HEK293T (cell line): ENCODE data around the gene TTLL3.

Experiments used
- BHLHE40 ChIP-seq: fragments of 450-650 bp; IDR thresholded peaks from 2 replicates; pipeline ENCODE4 v1.6.1; 2016; ENCODE audit warnings: mild to moderate bottlenecking, moderate library complexity, borderline replicate concordance
- FOXK2 ChIP-seq: fragments of 450-650 bp; IDR thresholded peaks from 2 replicates; pipeline ENCODE4 v1.6.1; 2016; ENCODE audit warnings: mild to moderate bottlenecking
- L3MBTL2 ChIP-seq: fragments of 450-650 bp; conservative IDR thresholded peaks from 2 replicates; pipeline ENCODE4 v1.6.1; 2016; ENCODE audit warnings: mild to moderate bottlenecking
- SP1 ChIP-seq: fragments of 450-650 bp; IDR thresholded peaks from 2 replicates; pipeline ENCODE4 v1.6.1; 2017
- SUZ12 ChIP-seq: fragments of 450-650 bp; IDR thresholded peaks from 2 replicates; pipeline ENCODE4 v1.6.1; 2016; ENCODE audit warnings: mild to moderate bottlenecking

DNA sequence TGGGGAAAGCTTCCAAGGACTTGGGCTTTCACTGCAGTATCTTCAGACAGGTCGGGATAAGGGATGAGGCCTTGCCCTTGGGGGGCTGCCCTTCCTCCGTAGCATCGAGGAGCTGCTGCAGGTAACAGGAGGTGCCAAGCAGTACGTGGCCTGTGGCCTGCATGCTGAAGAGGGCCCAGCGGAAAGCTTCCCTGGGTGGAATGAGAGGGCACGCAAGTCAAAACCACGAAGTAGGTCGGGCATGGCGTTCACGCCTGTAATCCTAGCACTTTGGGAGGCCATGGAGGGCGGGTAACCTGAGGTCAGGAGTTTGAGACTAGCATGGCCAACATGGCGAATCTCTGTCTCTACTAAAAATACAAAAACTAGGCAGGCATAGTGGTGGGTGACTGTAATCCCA lies 57.0 kb downstream of the TTLL3 start:
- TF ChIP-seq FOXK2 (no peak), L3MBTL2 (no peak), BHLHE40 (no peak), SUZ12 (no peak), SP1 (no peak)
